Lower lobe of right lung (tissue), 2 donors: ENCODE measurements around the gene FANK1. TPM values are rescaled to one million over a fixed set of nuclear protein-coding genes. Genes with fewer than 3 reads are reported as not detected.
A peak's percentile ranks its signal among the peaks of the same experiment; 100 is the strongest.

Experiments
- ATAC-seq, 2 donors: fragments of 200-7000 bp; cut with Tn5 transposase; one replicate each; pipeline ENCODE4 v1.9.1; 2020 to 2022; ENCODE audit warnings: mild to moderate bottlenecking in 2 of 2, moderate library complexity in 2 of 2
- DNase-seq: peaks from one replicate; pipeline ENCODE4 v3.0.0-alpha.2; 2020
- H3K27ac ChIP-seq: fragments of 200-600 bp; one replicate; pipeline ENCODE4 v1.8.0; 2022
- H3K27me3 ChIP-seq: fragments of 200-600 bp; one replicate; pipeline ENCODE4 v1.8.0; 2022; ENCODE audit warnings: low read depth
- H3K36me3 ChIP-seq: fragments of 200-600 bp; one replicate; pipeline ENCODE4 v1.8.0; 2022; ENCODE audit warnings: mild to moderate bottlenecking
- H3K4me1 ChIP-seq: fragments of 200-600 bp; one replicate; pipeline ENCODE4 v1.8.0; 2022
- H3K4me3 ChIP-seq: fragments of 200-600 bp; one replicate; pipeline ENCODE4 v1.8.0; 2022; ENCODE audit warnings: mild to moderate bottlenecking
- H3K9me3 ChIP-seq: fragments of 200-600 bp; one replicate; pipeline ENCODE4 v1.8.0; 2022
- CTCF ChIP-seq: fragments of 200-600 bp; IDR thresholded peaks from one replicate; pipeline ENCODE4 v1.8.0; 2022; ENCODE audit warnings: antibody characterized with exemption, mild to moderate bottlenecking
- intact Hi-C: fragments of 100-400 bp; cut with DNase I; formaldehyde crosslinking; loops from one replicate; pipeline ENCODE4 v1.11.0; 2022
- total RNA-seq: library from RNA; stranded (reverse); fragmentation: NEBNext Ultra II Directional; extraction: Animal tissue kit (Norgen Biotek cat#: 25700); gene quantifications from one replicate; pipeline ENCODE4 v1.2.1, GENCODE V29; 2021
- donor health status: DM: no; HTN: yes; CAD: no; lungs with severe emphysema.

FANK1 gene
- total RNA-seq, 1 donor from 2014 or later, result 11.5 TPM

- ATAC-seq (peak in 1 of 2 donors; percentile 22), DNase-seq (no peak)
- Histone ChIP-seq H3K4me3 (no peak overlapping the region), H3K9me3 (no peaks in the 10 kb centered on the region), H3K27me3 (no peaks in the 10 kb centered on the region), H3K36me3 (no peaks in the 10 kb centered on the region), H3K4me1 (no peaks in the 10 kb centered on the region), H3K27ac (no peak overlapping the region)
- TF ChIP-seq CTCF, result no peak
- intact Hi-C loops, result no loop called here
These were observed 89.3 kb downstream of the FANK1 start for GRCh38 chr10:125985557-125986240.

- Histone ChIP-seq H3K9me3 (no peaks in the 10 kb centered on the region), H3K27ac (no peak overlapping the region), H3K36me3 (no peaks in the 10 kb centered on the region), H3K27me3 (no peaks in the 10 kb centered on the region), H3K4me3 (no peak overlapping the region), H3K4me1 (no peaks in the 10 kb centered on the region)
- DNase-seq, result no peak
- intact Hi-C loops, result no loop called here
- no peak for ATAC-seq
- no peak for TF ChIP-seq CTCF
These were observed 93.4 kb downstream of the FANK1 start for GRCh38 chr10:125989791-125990190.

- no peaks in the 10 kb centered on the region for H3K27me3 ChIP-seq
- no peak overlapping the region for H3K4me3 ChIP-seq
- H3K36me3 ChIP-seq, result no peaks in the 10 kb centered on the region
- no peak for DNase-seq
- intact Hi-C loops, result no loop called here
- ATAC-seq, result no peak
- no peak overlapping the region for H3K27ac ChIP-seq
- no peaks in the 10 kb centered on the region for H3K4me1 ChIP-seq
- H3K9me3 ChIP-seq, result no peaks in the 10 kb centered on the region
- TF ChIP-seq CTCF, result no peak
These were observed 94.6 kb downstream of the FANK1 start for GRCh38 chr10:125990974-125991373.

GRCh38 chr10:125991392-125991791, 95.0 kb downstream of the FANK1 start:
- intact Hi-C loops, result no loop called here

GRCh38 chr10:125992254-125992653, 95.9 kb downstream of the FANK1 start:
- no peaks in the 10 kb centered on the region for H3K4me1 ChIP-seq
- TF ChIP-seq CTCF, result no peak
- ATAC-seq (no peak), DNase-seq (no peak)
- intact Hi-C loops, result no loop called here
- H3K27me3 ChIP-seq, result no peaks in the 10 kb centered on the region
- no peaks in the 10 kb centered on the region for H3K36me3 ChIP-seq
- no peak overlapping the region for H3K4me3 ChIP-seq
- H3K9me3 ChIP-seq, result no peaks in the 10 kb centered on the region
- no peak overlapping the region for H3K27ac ChIP-seq

More at GRCh38 chr10:125991392-125991791, 95.0 kb downstream of the FANK1 start:
- no peak overlapping the region for H3K27ac ChIP-seq
- H3K36me3 ChIP-seq, result no peaks in the 10 kb centered on the region
- no peaks in the 10 kb centered on the region for H3K27me3 ChIP-seq
- H3K9me3 ChIP-seq, result no peaks in the 10 kb centered on the region
- no peak overlapping the region for H3K4me3 ChIP-seq
- DNase-seq (no peak), ATAC-seq (no peak)
- TF ChIP-seq CTCF, result no peak
- H3K4me1 ChIP-seq, result no peaks in the 10 kb centered on the region
